Measurements from ENCODE around the gene SLC44A2.

The SLC44A2 gene

GRCh38 chr19:10682397-10683063 is 57.2 kb downstream of the SLC44A2 start:
- no peak for DNase-seq (ENCODE audit: low spot score)

DNA sequence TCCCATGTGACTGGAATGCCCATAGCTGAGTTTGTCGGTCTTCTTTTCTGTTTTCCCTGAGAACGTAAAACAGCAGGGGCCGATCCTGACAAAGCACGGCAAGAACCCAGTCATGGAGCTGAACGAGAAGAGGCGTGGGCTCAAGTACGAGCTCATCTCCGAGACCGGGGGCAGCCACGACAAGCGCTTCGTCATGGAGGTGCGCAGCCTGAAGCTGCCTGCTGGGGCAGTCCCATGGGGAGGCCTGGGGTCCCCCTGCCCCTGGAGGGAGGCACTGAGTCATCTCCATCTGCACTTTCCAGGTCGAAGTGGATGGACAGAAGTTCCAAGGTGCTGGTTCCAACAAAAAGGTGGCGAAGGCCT is 57.7 kb downstream of the SLC44A2 start:
- no peak for DNase-seq (ENCODE audit: low spot score)

DNA sequence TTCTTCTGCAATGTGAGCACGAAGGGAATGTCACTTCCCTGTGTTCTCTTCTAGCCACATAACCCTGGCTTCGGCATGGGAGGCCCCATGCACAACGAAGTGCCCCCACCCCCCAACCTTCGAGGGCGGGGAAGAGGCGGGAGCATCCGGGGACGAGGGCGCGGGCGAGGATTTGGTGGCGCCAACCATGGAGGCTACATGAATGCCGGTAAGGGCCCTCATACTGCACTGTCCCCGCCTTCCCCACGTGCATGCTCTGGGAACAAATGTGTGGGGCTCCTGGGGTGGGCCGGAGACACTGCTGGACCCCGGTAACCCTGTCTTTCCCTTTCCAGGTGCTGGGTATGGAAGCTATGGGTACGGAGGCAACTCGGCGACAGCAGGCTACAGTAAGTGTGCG is 58.2 kb downstream of the SLC44A2 start:
- DNase-seq (ENCODE audit: low spot score): no peak

- no peak for DNase-seq (ENCODE audit: low spot score)
These were observed 59.9 kb downstream of the SLC44A2 start for GRCh38 chr19:10685210-10685609.

GRCh38 chr19:10686193-10686592 is 60.8 kb downstream of the SLC44A2 start:
- DNase-seq (ENCODE audit: low spot score): no peak

DNA sequence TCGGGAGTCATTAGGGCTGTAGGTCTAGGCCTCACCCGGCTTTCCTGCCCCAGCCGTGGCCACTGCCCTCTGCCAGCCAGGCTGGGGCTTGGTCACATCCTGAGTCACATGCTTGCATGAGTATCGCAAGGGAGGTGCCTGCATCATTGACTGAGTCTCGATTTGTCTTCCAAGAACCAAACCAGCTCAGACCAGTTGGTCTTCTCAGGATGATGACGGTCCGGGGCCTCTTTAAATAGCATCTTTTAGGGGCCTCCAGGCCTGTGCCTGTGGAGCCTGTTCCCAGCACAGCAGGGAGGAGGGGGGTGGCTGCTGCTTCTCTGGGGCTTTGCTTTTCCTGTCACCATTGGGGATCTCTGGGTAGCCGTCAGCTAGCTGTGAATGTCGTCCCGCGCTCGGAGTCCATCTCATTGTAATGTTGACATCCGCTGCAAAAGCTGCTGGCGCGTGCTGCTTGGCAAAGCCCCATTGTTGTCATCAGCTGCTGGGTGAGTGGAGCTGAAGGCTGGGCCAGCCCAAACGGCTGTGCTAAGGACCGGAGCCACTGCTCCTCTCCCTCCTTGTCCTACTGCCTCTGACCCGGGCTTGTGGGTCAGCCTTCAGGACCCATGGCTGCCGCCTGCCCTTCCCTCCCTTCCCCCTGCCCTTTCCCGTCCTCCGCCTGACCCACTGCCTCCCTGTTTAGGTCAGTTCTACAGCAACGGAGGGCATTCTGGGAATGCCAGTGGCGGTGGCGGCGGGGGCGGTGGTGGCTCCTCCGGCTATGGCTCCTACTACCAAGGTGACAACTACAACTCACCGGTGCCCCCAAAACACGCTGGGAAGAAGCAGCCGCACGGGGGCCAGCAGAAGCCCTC is 61.5 kb downstream of the SLC44A2 start:
- DNase-seq (ENCODE audit: low spot score): no peak

DNA sequence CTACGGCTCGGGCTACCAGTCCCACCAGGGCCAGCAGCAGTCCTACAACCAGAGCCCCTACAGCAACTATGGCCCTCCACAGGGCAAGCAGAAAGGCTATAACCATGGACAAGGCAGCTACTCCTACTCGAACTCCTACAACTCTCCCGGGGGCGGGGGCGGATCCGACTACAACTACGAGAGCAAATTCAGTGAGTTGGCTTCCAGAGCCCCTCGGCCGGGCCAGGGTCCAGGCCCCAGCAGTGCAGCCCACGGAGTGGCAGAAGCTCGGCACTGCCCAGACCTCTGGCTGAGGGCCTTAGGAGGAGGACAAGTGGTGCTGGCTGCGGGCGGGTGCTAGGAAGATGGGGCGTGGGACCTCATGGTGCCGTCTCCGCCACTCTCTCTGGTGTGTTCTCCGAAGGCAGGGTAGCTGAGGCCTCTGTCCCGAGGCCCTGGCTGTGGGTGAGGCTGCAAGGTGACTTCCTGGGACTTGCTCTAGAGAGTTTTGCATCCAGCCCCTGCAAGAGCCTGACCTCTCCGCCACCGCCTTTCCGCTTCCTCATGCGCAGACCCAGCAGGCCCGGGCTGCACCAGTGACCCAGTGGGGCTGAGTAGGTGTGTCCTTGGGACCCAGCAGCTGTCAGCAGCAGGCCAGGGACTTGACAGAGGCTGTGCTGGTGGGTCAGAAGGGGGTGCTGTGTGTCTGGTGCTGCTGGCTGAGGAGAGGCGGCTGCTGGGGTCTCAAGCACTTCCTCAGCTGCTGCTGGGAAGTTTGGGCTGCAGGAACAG is 62.4 kb downstream of the SLC44A2 start:
- no peak for DNase-seq (ENCODE audit: low spot score)

GRCh38 chr19:10688545-10689280 is 63.4 kb downstream of the SLC44A2 start:
- no peak for DNase-seq (ENCODE audit: low spot score)

DNA sequence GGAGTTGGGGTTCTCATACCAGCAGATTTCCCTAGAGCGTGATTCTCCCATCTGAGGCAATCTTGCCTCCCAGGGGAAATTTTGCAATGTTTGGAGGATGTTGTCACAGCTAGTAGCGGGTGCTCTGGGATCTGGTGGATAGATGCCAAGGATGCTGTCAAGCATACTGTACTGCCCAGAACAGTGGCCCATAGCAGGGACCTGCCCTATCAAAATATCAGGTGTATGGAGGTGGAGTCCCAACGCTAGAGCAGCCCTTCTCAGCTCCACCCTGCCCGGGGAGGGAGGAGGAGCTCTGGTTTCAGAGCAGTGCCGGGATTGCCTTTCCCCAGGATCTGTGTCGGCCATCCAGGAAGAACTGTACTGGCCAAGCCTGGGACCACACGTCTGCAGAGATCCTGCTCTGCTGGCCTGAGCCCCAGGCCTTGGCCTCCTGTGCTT is 65.0 kb downstream of the SLC44A2 start:
- DNase-seq (ENCODE audit: low spot score): no peak

- no peak for DNase-seq (ENCODE audit: low spot score)
These were observed 66.0 kb downstream of the SLC44A2 start for GRCh38 chr19:10691178-10691881.

DNA sequence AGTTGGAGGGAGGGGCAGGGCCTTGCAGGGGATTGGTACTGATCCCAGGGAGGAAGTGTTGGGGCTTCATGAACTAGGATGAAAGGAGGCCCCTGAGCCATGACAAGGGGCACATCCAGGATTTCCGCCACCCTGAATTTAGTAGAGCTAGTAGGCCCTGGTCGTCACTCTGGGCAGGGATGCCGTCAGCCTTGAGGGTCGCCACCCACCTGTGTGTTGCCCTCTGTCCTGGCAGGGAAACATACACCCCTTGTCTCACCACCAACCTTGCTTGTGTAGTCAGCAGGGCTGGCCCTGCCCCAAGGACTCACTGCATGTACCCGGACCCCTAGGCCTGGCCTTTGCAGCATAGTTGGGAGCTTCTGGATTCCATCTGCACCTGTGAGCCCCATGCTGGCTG is 66.5 kb downstream of the SLC44A2 start:
- DNase-seq (ENCODE audit: low spot score): no peak

GRCh38 chr19:10692673-10693264 is 67.4 kb downstream of the SLC44A2 start:
- DNase-seq (ENCODE audit: low spot score): no peak
